Measurements from ENCODE around the gene EDAR. TPM values are rescaled to one million over a fixed set of nuclear protein-coding genes. Genes with fewer than 3 reads are reported as not detected.

EDAR gene
- total and polyA plus RNA-seq, 2 of the 4 experiments (the other 2 are of a cell fraction), result not detected

- no peak overlapping the region for H2AFZ ChIP-seq (replicated peaks; ENCODE audit: low read length, poor library complexity)
- H3K36me3 ChIP-seq (ENCODE audit: control insufficient read depth, insufficient read depth, low read length), result no peaks in the 10 kb centered on the region
- no peak overlapping the region for H2BK120ac ChIP-seq (ENCODE audit: low read depth, low read length)
- in situ Hi-C loops (cut with MboI; ENCODE audit: low sequenced_read_pairs) (no loop called here), dilution Hi-C loops (cut with HindIII; ENCODE audit: low sequenced_read_pairs, unreplicated experiment) (no loop called here), intact Hi-C loops (cut with micrococcal nuclease) (no loop called here)
- H4K91ac ChIP-seq (ENCODE audit: insufficient read depth, low read depth, low read length), result no peak overlapping the region
- no peak overlapping the region for H2BK15ac ChIP-seq (ENCODE audit: low read depth, low read length)
- no peak overlapping the region for H4K8ac ChIP-seq (ENCODE audit: low read depth in 2 of 2, low read length in 2 of 2)
- H3K4me3 ChIP-seq (ENCODE audit: insufficient read depth, low read depth, low read length), result no peak overlapping the region
- H3K79me1 ChIP-seq (ENCODE audit: low read depth in 1 of 2, low read length in 2 of 2), result no peaks in the 10 kb centered on the region
- no peaks in the 10 kb centered on the region for H3K9me1 ChIP-seq (ENCODE audit: insufficient read depth, low read length)
- no peak overlapping the region for H3K56ac ChIP-seq (ENCODE audit: extremely low read depth, insufficient read depth, low read length)
- H2AK5ac ChIP-seq (ENCODE audit: low read depth, low read length), result no peak overlapping the region
- H2AK9ac ChIP-seq (replicated peaks; ENCODE audit: low read depth, low read length, poor library complexity), result no peak overlapping the region
- H3K23ac ChIP-seq (ENCODE audit: low read depth, low read length), result no peak overlapping the region
- H2BK5ac ChIP-seq (ENCODE audit: low read depth, low read length, poor library complexity, severe bottlenecking), result no peak overlapping the region
- peaks cover 3% of the 10 kb centered on the region; the same call in 1 of the 2 replicates for H3K9me3 ChIP-seq (ENCODE audit: control insufficient read depth, insufficient read depth, low read length)
- no peak overlapping the region for H2BK20ac ChIP-seq (ENCODE audit: low read depth, low read length)
- no peak overlapping the region for H3K4ac ChIP-seq (ENCODE audit: low read depth, low read length)
- no peaks in the 10 kb centered on the region for H4K20me1 ChIP-seq (ENCODE audit: insufficient read depth, low read length)
- ATAC-seq (ENCODE audit: low read depth) (no peak), DNase-seq (no peak)
- H3K9ac ChIP-seq (ENCODE audit: low read depth, low read length), result no peak overlapping the region
- no peak overlapping the region for H4K5ac ChIP-seq (ENCODE audit: low read depth, low read length)
- no peaks in the 10 kb centered on the region for H3K4me1 ChIP-seq (ENCODE audit: control insufficient read depth, insufficient read depth, low read length)
- H3K27me3 ChIP-seq (ENCODE audit: control insufficient read depth, insufficient read depth, low read length), result peaks cover 4% of the 10 kb centered on the region; the same call in 1 of the 2 replicates
- BruUV-seq (replicated peaks), result no TSS peak
- POLR2A ChIA-PET (ENCODE audit: unreplicated experiment), result no interaction called here
- TF ChIP-seq CEBPB (IDR thresholded peaks at IDR 0.05; ENCODE audit: low read depth, low read length) (no peak), ELK1 (IDR thresholded peaks at IDR 0.05; ENCODE audit: borderline replicate concordance, low read depth, low read length) (no peak), NFE2L2 (IDR thresholded peaks at IDR 0.05; ENCODE audit: low read depth, low read length) (no peak), RCOR1 (IDR thresholded peaks at IDR 0.05; ENCODE audit: insufficient replicate concordance, low read length) (no peak), BHLHE40 (IDR thresholded peaks at IDR 0.05; ENCODE audit: low read depth, low read length) (no peak), USF2 (IDR thresholded peaks at IDR 0.05; ENCODE audit: low read depth, low read length) (no peak)
- no peak overlapping the region for H3K27ac ChIP-seq (ENCODE audit: insufficient read depth, low read length)
- H3K18ac ChIP-seq (ENCODE audit: low read depth, low read length), result no peak overlapping the region
- CTCF ChIA-PET, result no interaction called here
- no CpG with 5 or more reads among the region's 2 CpGs for WGBS, 2 experiments (ENCODE audit: extremely low coverage in 2 of 2, insufficient read length in 1 of 2)
- H3K14ac ChIP-seq (replicated peaks; ENCODE audit: low read depth, low read length), result no peak overlapping the region
- no peak overlapping the region for H3K4me2 ChIP-seq (ENCODE audit: low read depth, low read length)
Measured at GRCh38 chr2:108895188-108895587, 93.8 kb downstream of the EDAR start.

Data from IMR-90 (cell line).